Measurements from ENCODE around the gene GIMAP6. TPM values are rescaled to one million over a fixed set of nuclear protein-coding genes. Genes with fewer than 3 reads are reported as not detected.
A peak's percentile ranks its signal among the peaks of the same experiment; 100 is the strongest.

The GIMAP6 gene
- total RNA-seq, 1 donor from 2014 or later = not detected

DNA sequence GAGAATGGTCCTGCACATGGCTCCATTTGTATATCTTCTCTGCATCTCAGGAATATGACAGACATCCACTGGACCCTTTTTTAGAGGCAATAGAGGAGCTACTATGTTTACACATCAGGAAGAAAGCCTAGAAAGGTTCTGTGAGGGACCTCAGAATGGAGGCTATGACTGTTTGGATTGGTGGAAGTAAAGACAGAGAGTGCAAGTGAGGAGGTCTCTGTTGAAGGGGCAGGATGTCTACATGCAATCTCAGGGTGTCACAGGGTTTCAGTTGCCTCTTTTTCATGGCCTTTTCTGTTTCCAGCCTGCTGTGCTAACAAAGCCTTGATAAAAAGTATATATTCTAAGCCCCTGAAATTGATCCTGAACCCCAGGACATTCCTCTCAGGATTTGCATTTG, 9.7 kb upstream of the GIMAP6 start:
- no peak overlapping the region for H3K4me3 Mint-ChIP-seq (ENCODE audit: unreplicated experiment)
- H3K27me3 Mint-ChIP-seq (ENCODE audit: low read depth) = no peaks in the 10 kb centered on the region
- no peak overlapping the region for H3K27ac Mint-ChIP-seq (ENCODE audit: unreplicated experiment)
- TF ChIP-seq, protein P1, sequence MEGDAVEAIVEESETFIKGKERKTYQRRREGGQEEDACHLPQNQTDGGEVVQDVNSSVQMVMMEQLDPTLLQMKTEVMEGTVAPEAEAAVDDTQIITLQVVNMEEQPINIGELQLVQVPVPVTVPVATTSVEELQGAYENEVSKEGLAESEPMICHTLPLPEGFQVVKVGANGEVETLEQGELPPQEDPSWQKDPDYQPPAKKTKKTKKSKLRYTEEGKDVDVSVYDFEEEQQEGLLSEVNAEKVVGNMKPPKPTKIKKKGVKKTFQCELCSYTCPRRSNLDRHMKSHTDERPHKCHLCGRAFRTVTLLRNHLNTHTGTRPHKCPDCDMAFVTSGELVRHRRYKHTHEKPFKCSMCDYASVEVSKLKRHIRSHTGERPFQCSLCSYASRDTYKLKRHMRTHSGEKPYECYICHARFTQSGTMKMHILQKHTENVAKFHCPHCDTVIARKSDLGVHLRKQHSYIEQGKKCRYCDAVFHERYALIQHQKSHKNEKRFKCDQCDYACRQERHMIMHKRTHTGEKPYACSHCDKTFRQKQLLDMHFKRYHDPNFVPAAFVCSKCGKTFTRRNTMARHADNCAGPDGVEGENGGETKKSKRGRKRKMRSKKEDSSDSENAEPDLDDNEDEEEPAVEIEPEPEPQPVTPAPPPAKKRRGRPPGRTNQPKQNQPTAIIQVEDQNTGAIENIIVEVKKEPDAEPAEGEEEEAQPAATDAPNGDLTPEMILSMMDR (IDR thresholded peaks at IDR 0.05) = no peak
- H3K4me1 Mint-ChIP-seq (ENCODE audit: low read depth) = no peaks in the 10 kb centered on the region
- no peaks in the 10 kb centered on the region for H3K36me3 Mint-ChIP-seq (ENCODE audit: low read depth)
- no peak for DNase-seq (ENCODE audit: low spot score)
- H3K9me3 Mint-ChIP-seq (ENCODE audit: low read depth) = peaks cover 48% of the 10 kb centered on the region

DNA sequence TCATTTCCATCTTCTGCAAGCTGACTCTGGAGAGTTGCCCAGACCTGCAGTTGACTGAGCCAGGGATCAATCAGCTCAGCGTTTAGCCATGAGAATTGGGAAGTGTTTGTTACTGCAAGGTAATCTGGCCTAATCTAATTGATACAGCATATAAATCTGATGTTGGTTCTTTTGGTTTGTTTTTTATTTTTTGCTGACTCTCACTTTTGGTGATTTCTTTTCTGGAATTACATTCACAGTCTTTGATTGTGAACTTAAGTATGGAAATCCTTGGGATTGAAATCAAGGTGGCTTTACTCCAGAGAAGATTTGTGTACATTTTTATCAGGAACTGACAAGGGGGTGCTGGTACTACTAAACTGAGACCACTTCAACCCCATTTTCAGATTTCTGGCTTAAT, 1.7 kb upstream of the GIMAP6 start:
- Mint-ChIP-seq H3K9me3 (ENCODE audit: low read depth) (peaks cover 50% of the 10 kb centered on the region), H3K4me3 (ENCODE audit: unreplicated experiment) (no peak overlapping the region), H3K36me3 (ENCODE audit: low read depth) (no peaks in the 10 kb centered on the region), H3K27me3 (ENCODE audit: low read depth) (no peaks in the 10 kb centered on the region), H3K27ac (ENCODE audit: unreplicated experiment) (no peak overlapping the region), H3K4me1 (ENCODE audit: low read depth) (no peaks in the 10 kb centered on the region)
- TF ChIP-seq, protein P1 (IDR thresholded peaks at IDR 0.05) = no peak
- no peak for DNase-seq (ENCODE audit: low spot score)

DNA sequence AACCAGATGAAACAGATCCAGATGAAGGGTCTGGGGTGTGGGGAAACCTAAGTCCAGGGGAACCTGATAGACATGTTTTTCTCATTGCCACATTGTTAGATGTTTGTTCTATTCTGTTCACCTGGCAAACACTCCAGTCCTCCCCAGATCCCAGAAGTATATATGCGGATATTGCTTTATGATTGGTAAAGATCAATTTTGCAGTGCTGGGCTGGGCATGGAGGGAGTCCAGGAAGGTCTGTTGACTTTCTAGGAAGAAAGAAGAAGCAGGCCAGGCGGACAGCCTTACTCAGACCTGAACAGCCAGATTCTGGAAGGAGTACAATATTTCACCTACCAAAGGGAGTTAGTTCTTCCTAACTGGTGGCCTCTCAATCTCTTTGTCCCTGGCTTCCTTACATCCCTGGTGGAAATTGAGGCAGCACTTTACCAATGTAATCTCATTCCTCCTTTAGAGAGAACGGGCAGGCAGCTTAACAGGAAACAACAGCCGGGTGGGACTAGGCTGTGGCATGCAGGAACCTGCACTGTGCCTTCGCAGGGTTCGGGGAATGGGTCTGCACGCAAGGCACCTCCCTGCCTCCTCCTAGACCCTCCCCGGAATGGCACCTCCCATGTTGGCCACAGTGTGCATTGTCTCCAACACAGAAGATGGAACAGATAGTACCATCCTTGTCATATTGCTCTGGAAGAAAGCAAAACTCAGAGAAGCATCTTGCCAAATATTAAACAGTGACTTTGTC, 930 bp downstream of the GIMAP6 start:
- TF ChIP-seq, protein P1 (IDR thresholded peaks at IDR 0.05) = no peak
- Mint-ChIP-seq H3K4me3 (ENCODE audit: unreplicated experiment) (no peak overlapping the region), H3K4me1 (ENCODE audit: low read depth) (no peaks in the 10 kb centered on the region), H3K27me3 (ENCODE audit: low read depth) (no peaks in the 10 kb centered on the region), H3K27ac (ENCODE audit: unreplicated experiment) (no peak overlapping the region), H3K36me3 (ENCODE audit: low read depth) (no peaks in the 10 kb centered on the region), H3K9me3 (ENCODE audit: low read depth) (peaks cover 27% of the 10 kb centered on the region)
- DNase-seq (ENCODE audit: low spot score) = no peak

DNA sequence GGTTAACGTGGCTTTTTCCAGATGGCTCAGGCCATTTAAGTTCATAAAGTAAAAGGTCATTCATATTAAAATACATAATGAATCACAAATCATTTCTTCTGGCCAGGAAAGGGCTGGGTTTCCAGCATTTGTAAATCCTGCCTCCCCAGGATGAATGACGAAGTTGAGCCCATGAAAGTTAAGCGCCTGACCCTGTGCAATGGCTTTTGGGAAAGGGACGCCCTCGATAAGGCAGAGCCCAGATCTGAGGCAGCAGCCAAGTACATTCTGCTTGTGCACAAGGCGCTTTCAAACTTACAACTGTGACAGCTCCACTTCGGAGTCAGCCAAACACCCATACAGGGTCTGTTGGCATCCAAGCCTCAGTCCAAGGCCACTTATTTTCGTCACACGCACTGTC, 2.8 kb downstream of the GIMAP6 start:
- no peak overlapping the region for H3K27ac Mint-ChIP-seq (ENCODE audit: unreplicated experiment)
- no peak overlapping the region for H3K4me3 Mint-ChIP-seq (ENCODE audit: unreplicated experiment)
- H3K36me3 Mint-ChIP-seq (ENCODE audit: low read depth) = no peaks in the 10 kb centered on the region
- H3K9me3 Mint-ChIP-seq (ENCODE audit: low read depth) = peaks cover 16% of the 10 kb centered on the region
- TF ChIP-seq, protein P1 (IDR thresholded peaks at IDR 0.05) = no peak
- no peaks in the 10 kb centered on the region for H3K4me1 Mint-ChIP-seq (ENCODE audit: low read depth)
- H3K27me3 Mint-ChIP-seq (ENCODE audit: low read depth) = no peaks in the 10 kb centered on the region
- DNase-seq (ENCODE audit: low spot score) = no peak

DNA sequence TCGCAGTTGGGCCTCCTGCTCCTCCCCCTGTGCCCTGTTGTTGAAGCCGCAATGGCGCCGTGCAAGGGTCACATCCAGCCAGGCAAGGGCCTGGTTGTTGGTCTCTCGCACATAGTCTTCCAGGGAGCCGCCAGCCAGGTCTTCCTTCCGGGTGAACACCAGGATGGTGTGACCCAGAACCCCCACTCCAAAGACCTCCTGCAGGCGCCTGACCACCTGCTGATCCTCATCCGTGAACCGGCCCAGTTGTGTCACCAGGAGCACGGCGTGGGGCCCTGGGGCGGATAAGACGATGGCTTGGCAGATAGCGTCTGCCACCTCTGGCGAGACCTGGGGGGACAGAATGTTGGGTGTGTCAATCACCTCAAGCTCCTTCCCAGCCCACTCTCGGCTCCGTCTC, 4.2 kb downstream of the GIMAP6 start:
- Mint-ChIP-seq H3K36me3 (ENCODE audit: low read depth) (no peaks in the 10 kb centered on the region), H3K4me1 (ENCODE audit: low read depth) (no peaks in the 10 kb centered on the region), H3K27ac (ENCODE audit: unreplicated experiment) (no peak overlapping the region), H3K9me3 (ENCODE audit: low read depth) (peaks cover 13% of the 10 kb centered on the region), H3K4me3 (ENCODE audit: unreplicated experiment) (no peak overlapping the region), H3K27me3 (ENCODE audit: low read depth) (no peaks in the 10 kb centered on the region)
- TF ChIP-seq, protein P1 (IDR thresholded peaks at IDR 0.05) = no peak
- DNase-seq (ENCODE audit: low spot score) = peak; percentile 84
